Measurements from ENCODE around the gene TMEM215.

The TMEM215 gene

GRCh38 chr9:32801530-32801929, 18.2 kb downstream of the TMEM215 start:
- H3K4me3 ChIP-seq (ENCODE audit: low read length), result no peak overlapping the region
- TF ChIP-seq CTCF (conservative IDR thresholded peaks at IDR 0.05; ENCODE audit: low read length), result no peak
- DNase-seq (ENCODE audit: low read depth), result no peak

DNA sequence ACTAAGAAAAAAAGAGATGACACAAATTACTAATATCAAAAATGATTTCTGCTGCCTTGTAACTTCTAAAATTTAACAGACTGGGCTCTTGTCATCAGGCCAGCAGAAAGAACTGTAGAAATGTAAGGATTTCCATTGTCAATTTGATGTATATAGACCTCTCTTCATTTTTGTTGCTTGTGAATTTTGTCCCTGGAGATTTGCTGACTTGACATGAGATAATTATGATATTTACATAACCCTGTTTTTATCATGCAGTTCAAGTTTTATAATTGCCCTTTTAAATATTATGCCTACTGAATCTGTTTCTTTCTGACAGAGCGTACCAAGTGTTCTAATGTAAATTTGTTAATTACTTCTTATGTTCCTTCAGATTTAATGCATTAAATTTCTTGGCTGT, 23.9 kb downstream of the TMEM215 start:
- no peak for TF ChIP-seq CTCF (conservative IDR thresholded peaks at IDR 0.05; ENCODE audit: low read length)
- DNase-seq (ENCODE audit: low read depth), result no peak
- H3K4me3 ChIP-seq (ENCODE audit: low read length), result no peak overlapping the region

DNA sequence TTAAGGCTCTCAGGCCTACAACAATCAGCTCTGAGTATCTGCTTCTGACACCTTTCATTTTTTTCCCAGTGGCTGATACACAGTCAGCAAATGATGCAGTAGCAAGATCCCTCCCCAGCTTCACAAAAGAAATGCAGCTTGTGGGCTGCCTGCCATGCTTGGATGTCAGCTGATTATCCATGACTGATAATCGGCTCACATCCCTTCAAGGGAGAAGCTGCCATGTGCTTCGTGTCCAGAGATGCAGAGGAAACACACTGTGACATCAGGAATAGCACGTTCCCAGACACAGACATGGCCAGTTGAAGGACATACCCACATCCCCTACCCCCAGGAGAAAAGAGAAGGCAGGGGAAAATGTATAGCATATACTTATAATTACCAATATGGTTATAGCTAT, 27.9 kb downstream of the TMEM215 start:
- DNase-seq (ENCODE audit: low read depth), result no peak
- no peak for TF ChIP-seq CTCF (conservative IDR thresholded peaks at IDR 0.05; ENCODE audit: low read length)
- no peak overlapping the region for H3K4me3 ChIP-seq (ENCODE audit: low read length)

- DNase-seq (ENCODE audit: low read depth), result no peak
- no peak for TF ChIP-seq CTCF (conservative IDR thresholded peaks at IDR 0.05; ENCODE audit: low read length)
- H3K4me3 ChIP-seq (ENCODE audit: low read length), result no peak overlapping the region
Measured at GRCh38 chr9:32820322-32820721, 37.0 kb downstream of the TMEM215 start.

DNA sequence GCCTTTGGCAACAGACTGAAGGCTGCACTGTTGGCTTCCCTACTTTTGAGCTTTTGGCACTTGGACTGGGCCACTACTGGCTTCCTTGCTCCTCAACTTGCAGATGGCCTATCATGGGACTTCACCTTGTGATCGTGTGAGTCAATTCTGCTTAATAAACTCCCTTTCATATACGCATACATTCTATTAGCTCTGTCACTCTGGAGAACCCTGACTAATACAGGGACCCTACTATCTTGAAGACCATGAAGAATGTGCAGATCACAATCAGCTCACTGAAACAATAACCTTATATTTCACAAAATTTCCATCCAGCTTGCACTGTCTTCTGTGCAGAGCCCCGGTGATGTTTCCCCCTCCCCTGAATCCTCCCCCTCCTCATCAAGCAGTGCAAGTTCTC, 39.8 kb downstream of the TMEM215 start:
- DNase-seq (ENCODE audit: low read depth), result no peak
- no peak for TF ChIP-seq CTCF (conservative IDR thresholded peaks at IDR 0.05; ENCODE audit: low read length)
- no peak overlapping the region for H3K4me3 ChIP-seq (ENCODE audit: low read length)

DNA sequence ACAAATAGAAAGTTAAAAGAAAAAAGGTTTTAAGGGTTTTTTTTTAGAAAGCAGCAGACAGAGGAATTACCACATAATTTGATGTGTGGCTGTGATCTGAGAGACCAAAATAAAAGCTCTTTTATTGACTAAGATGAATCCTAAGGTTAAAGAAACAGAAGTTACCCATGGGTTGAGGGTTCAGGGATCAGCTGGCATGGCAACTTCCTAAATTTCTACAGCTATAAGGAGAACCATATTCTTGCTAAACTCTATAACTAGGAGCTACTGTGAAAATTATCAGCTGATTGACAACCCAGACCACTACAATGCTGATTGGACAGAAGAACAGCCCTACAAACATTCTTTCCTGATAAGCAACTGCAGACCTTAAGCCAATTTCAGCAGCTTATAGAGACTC, 40.2 kb downstream of the TMEM215 start:
- DNase-seq (ENCODE audit: low read depth), result no peak
- no peak overlapping the region for H3K4me3 ChIP-seq (ENCODE audit: low read length)
- TF ChIP-seq CTCF (conservative IDR thresholded peaks at IDR 0.05; ENCODE audit: low read length), result no peak

GRCh38 chr9:32825203-32825602, 41.9 kb downstream of the TMEM215 start:
- DNase-seq (ENCODE audit: low read depth), result no peak
- TF ChIP-seq CTCF (conservative IDR thresholded peaks at IDR 0.05; ENCODE audit: low read length), result no peak
- no peak overlapping the region for H3K4me3 ChIP-seq (ENCODE audit: low read length)
